ENCODE data around the gene TNS3.
A peak's percentile ranks its signal among the peaks of the same experiment; 100 is the strongest.

The TNS3 gene

DNA sequence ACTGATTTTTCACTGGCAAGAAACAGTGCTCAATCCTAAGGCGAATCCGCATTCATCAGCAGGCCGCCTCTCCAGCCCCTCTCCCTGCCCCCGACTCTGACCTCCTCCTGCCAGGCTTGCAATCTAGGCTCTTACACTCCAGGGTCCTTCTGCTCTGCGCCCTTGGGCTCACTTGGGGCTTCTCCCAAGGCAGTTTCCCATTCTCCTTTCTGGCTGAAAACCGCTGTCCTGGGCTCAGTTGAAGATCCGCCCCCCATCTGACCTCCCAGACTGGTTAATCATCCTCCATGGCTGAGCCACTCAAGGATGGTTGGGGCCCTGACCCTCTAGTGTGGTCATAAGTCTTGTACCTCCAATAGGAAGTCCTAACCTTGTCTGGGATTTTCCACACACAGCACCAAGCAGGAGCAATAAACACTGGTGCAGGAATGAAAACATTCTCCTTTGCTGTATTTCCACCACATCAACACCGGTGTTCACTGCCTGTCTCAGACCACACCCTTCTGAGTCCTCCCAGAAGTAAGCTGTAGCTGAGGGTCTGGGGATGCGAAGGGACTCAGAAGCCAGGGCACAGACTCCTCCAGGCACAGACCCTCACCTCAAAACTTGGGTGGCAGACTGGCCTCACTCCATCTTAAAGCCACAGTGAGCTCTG, 42.4 kb downstream of the TNS3 start:
- DNase-seq = no peak

DNA sequence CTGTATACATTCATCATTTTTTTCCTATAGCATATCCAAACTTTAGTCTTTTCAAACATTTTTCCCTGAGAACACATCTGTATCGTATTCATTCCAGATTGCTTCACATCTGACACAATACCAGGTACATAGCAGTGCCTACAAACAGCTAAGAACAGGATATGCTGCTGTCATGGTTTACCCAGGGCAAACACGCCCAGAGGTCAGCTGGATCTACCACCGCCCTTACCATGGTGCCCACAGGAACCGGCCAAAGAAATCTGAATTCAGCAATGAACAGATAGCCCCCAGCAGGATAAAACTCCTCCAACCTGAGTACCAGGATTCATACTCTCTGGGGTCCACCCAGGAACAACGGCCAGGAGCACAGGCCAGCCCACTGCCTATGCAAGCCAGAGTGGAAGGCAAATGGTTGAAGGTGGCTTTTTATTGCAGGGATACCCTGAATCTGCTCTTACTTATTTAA, 43.0 kb downstream of the TNS3 start:
- DNase-seq = no peak

DNA sequence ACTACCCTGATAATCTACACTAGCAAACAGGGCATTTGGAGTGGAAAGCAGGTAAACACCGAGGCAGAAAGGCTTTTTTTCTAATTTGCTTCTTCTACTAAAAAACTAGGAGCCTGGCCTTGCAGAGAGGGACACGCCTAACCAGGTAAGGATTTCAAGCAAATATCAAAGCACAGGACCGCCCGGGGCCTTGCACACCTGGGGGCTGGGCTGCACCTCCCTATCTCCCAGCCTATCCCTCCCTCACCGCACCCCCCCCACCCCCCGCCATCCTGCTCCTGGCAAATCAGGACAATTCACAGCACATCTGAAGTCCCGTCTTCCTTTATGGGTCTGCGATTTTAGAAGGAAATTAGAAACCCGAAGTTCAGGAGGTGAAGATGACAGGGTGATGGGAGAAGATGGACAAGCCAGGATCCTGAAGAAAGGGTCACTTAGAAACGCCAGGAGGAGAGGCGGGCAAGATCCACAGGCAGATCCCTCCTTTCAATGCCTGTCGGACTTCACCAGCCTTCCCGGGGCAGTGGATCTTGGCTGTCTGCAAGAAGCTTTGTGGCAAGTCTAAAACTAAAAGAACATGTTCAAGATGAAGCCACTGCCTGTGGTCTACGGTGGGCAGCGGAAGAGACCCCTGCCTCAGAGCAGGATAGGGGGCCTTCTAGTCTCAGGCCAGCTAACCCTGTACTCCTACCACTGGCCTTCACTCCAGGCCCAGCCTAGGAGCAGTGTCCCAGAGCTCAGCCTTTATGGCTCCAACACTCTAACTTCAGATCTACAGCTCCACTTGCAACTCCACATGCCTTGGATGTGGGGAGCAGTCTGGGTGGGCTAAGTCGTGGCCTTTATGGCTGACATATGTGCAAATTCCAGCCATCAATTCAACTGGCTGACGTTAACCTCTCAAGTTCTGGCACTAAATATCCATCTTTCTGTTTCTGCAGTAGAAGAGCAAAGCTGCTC, 43.9 kb downstream of the TNS3 start:
- no peak for DNase-seq

DNA sequence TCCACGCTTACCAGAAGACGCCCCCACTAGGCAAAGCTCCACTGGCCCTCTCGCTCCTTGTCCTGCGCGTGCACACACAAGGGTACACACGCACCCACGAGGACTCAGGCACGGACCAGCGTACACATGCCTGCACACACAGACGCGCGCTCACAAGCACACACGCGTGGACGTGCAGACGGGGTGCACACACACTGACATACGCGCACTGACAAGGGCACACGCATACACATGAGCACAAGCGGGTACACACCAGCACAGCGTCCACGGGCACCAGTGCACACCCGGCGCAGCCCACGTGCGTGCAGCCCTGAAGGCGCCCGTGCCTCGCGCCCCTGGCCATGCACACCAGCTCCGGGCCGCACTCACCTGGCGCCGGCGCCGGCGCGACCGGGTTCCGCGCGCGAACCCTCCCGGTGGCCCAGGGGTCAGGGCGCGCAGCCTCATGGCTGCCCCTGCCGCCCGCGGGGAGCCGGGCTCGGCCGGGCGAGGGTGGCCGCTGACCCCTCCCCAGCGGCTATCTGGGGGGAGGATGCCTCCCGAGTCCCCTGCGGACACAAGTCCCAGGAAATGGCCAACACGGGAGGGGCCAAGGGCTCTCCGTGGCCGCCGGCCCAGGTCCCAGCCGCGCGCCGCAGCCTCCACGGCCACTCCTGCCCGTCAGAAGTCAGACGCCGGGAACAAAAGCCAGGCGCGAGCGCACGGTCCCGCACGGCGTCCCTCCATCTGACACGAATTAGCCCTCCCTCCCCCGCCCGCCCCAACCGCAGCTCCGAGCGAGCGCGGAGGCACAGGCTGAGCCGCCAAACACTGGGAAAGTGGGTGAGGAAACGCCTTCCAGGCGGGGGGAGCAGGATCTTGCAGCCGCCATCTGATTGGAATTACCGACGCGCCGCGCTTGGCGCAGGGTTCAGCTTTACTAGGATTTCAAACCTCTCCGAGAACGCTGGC, 45.0 kb downstream of the TNS3 start:
- DNase-seq = no peak

DNA sequence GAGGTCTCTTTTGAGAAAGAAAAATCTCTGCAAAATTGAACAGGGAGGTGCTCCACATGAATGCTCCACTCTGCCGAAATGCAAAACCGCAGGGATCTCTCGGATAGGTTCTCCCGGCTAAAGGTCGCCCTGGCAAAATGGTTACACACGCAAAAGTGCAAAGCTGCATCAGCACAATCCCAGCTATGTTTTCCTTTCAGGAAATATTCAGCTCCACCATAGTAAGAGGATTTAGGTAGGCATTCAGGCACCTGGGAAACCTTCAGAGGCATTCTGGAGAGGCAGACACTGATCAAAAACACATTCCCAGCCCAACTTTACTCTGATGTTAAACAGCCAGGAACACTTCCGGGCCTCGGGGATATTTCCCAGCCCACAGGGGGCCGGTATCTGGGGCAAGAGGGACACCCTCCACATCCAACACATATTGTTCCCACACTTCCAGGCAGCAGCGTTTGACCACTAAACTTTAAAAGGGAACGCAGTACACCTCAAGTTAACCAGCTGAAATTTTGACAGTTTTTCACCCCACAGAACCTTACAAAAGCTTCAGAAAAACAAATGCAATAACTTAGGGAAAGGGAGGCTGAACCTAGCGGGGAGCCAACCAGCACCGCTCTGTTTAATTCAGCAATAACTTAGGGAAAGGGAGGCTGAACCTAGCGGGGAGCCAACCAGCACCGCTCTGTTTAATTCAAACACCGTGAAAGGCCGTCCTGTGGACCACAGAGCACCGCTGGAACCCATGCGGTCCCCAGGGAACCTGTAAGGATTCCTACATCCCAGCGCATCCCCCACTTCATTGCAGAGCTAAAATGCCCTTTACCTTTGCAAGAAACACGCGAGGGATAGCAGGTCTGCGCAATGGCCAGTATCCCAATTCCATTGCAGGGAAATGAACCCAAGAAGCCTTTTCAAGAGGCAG, 45.9 kb downstream of the TNS3 start:
- no peak for DNase-seq

DNA sequence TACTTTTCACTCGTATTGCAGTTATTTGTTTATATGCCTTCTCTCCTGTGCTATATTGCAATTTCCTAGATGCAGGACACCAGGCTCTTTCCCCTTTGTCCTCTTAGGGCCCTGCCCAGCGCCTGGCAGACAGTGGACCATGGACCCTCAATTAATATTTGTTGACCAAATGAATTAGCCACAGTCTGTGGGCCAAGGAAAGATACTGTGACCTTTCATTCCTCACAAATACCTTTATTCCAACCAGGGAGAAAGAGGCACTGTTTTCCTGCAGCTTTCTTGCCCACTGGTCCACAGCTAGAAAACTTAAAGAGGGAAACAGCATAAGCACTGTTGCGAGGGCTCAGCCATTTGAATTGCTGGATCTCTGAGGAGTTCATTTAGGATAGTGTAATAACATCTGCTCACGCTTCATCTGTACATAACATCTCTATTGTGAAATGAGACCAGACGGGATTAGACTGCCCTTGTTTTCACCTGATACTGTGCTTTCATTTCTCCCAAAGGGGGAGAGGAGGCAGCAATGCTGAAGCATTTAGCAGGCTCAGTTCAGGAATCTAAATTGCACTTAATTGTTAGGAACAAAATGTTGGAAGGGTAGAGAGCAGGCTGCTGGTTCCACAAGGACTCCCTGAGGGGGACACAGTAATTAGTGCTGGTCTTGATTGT, 46.7 kb downstream of the TNS3 start:
- DNase-seq = no peak

DNA sequence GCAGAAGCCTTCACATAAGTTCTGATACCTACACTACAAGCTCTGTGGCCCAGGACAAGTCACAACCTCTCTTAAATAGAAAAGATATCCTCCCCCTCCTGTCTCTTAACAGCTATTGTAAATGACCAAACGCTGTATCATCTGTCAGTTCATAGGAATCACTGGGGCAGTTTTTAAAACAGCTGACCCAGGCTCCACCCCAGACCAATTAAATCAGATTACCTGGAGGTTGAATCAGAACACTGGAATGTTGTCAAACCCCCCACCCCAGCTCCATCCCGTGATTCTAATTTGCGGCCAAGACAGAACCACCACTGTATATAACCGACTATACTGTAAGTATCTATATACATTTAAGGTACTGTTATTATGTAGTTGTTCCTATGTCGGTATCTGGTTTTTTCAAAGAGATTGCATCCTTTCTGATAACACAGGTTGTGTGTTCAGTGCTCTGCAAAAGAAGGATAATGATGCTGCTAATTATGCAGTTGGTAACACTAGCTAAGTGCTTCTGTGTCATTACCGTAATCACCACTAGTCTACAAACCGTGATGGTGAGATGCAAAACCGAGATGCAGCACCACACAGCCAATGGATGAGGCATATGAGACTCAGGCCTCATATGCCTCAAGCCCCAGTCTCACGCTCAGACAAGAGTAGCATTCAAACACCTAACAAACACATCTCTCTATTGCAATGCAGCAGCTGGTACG, 47.4 kb downstream of the TNS3 start:
- no peak for DNase-seq

DNA sequence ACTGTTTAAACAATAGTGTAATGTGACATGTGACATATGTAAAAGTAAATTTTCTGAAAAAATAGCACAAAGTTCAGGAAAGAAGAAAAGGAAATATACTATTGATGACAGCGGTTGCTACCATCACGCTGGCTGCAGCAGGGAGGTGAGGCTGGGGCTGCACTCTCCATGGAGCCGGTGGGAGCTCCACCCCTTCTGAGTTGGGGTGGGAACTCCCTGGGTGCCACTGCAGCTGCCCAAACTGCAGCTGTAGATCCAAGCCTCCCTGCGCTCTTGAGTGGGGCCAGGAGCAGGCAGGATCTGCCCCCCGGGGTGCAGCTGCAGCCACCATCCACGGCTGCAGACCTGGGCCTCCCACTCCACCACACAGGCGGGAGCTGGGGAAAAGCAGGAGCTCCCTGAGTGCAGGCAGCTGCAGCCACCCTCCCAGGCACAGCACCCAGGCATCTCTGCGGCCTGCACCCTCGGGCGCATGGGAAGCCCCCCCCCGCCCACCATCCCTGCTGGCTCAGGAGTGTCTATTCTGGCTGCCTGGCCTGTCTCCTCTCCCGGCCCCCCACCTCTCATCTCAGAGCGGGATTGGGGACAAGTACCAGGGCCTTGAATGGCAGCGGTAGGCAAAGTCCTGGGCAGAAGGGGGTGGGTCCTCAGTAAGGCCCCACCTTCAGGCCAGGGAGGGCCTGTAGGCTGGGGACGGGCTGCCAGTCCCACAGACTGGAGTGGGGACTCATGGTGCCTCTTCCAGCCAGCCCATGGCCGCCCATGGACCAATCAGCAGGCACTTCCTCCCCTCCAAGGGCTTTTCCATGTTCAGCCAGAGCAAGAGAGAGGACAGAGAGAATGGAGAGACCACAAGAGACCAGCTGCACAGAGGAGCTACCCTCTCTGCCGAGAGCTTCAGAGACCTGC, 50.1 kb downstream of the TNS3 start:
- peak; percentile 60 to 80 for DNase-seq

DNA sequence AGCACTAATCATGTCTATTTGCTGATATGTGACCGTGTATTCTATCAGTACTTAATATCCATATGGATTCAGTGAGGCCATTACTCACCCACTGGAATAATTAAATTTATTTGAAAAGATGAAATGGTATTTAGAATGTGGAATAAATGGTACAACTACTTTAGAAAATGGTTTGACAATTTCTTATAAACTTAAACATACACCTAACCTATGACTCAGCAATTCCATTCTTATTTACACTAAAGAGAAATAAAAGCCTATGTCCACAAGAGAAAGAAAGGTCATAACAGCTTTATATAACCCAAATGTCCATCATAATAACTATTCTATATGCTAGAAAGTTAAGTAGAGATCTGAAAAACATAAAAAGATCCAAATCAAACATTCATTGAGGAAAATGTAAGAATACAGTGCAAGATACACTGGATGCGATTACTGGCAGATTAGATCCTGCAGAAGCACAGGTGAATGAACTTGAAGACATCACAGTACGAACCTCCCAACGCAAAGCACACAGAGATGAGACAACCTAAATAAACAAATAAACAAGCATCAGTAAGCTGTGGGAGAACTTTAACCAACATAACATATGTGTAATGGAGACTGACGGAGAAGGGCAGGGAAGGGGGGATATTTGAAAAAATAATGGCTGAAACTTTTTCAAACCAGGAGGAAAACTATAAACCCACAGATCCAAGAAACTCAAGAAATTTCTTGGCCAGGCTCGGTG, 51.9 kb downstream of the TNS3 start:
- DNase-seq = no peak

DNA sequence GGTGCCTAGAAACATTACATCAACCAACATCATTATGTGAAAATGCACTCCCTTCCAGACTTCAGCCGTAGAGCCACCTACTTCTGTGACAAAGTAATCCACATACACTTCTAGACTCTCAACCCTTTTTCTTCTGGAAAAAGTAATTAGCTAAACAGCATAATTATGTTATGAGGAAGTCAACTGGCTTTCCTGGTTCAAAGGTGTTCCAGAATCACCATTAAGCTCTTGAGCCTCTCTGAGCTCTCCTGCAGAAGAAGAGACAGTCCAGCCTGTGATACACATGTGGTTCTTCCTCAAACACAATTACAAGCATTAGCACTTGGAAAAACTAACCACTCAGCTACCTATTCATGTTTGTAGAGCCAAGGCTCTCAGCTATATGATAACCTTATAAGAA, 52.5 kb downstream of the TNS3 start:
- no peak for DNase-seq

DNA sequence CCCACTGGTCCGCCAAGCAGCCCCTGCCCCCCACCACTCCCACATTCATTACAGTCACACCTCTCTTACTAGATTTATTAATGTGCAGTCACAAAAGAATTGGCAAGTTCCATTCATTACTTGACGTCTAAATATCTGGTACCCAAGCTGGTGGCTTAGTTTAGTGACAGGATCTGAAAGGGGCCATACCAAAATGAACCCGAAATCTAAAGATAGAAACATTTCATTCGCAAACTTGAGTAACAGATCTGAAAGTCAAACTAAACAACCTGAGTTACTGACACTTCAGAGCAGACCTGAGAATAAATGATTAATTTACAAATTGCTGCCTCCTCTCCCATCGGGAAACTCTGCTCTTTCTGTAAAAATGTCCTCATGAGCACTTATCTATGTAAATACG, 53.4 kb downstream of the TNS3 start:
- no peak for DNase-seq

DNA sequence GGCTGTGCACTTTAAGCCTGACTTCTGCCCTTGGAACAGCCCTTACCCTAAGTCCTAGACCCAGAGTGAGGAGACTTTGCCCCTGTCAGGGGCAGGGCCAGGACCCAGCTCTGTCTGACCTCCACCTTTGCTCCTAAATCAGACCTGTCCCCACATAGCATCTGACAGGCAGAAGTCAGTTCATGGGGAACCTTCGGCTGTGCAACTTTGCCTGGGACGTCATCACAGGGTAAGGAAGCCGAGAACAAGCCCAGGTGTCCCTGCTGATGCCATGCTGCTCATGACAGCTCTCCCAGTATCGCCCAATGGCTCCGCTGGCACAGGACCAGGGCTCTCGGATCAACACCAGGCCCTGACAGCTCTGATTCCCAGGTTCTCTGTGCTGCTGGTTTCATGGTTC, 55.4 kb downstream of the TNS3 start:
- no peak for DNase-seq

DNA sequence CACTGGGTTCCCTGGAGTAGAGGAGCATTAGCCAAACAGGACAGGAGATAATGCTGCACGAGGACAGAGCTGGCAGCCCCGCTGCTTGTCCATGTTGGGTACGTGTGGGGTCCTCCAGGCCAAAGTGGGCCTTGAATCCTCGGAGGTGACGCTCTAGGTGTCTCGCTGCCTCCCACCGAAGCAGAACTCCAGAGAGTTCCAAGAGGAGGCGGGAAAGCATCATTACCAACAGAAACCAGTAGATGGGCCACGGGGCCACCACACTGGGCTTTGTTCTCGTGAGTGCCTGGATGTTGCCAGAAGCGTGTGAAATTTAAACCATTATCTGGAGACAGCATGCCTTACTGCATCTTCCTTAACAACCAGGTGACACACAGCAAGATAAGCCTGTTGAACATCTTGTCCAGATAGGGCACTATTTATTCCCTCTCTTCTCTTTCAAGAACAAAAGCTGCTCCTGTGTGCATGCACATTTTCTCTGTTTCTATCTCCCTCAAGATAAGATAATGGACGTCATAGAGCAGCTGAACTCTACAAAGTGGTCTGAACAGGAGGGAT, 56.8 kb downstream of the TNS3 start:
- DNase-seq = no peak

DNA sequence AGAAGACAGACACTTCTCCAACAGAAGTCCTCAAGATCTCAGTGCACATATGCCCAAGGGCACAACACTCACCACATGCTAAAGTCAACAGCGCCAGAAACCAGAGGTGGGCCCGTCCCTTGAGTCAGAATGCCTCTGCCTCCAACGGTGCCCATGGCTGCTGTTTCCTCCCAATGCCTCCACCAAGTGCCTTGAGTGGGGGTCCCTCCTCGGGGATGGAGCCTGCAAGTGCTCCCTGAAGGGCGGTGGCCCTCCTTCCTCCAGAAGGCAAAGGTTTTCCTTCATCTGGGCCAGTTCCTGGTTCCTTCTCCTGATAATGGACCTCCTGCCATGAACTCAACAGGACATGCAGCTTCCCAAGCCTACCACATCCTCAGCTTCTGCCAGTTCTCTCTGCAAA, 58.5 kb downstream of the TNS3 start:
- no peak for DNase-seq

DNA sequence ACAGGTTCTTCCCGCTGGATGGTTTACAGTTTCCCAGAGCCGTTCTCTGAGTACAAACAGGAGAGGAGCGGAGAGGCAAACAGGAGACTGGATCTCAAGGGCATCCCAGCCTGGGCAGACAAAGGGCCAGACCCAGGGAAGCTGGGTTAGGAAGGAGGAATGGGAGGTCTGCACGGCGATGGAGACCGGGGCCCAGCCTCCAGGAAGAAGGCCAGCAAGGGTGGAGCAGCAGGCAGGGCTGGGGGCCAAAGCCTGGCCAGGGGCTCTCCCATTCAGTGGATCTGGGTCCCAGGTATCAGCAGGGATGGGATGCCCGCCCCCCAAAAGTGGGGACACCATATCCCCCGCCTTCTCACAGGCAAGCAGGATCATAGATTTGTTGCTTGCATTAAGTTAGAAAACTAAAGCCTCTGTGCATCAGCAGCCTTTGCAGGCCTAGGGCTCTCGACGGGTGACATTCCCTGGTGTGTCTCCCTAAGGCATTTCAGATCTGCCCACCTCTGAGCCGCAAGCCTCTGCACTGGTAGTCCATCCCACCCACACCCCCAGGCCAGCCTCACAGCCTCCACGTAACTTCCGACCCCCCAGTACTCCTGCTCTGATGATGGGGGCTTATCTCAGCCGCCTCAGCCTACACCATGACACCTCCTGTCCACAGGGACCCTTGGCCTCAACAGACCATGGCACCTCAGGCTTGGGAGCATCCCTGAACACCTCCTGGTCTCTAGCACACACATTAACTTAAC, 59.9 kb downstream of the TNS3 start:
- DNase-seq = no peak

DNA sequence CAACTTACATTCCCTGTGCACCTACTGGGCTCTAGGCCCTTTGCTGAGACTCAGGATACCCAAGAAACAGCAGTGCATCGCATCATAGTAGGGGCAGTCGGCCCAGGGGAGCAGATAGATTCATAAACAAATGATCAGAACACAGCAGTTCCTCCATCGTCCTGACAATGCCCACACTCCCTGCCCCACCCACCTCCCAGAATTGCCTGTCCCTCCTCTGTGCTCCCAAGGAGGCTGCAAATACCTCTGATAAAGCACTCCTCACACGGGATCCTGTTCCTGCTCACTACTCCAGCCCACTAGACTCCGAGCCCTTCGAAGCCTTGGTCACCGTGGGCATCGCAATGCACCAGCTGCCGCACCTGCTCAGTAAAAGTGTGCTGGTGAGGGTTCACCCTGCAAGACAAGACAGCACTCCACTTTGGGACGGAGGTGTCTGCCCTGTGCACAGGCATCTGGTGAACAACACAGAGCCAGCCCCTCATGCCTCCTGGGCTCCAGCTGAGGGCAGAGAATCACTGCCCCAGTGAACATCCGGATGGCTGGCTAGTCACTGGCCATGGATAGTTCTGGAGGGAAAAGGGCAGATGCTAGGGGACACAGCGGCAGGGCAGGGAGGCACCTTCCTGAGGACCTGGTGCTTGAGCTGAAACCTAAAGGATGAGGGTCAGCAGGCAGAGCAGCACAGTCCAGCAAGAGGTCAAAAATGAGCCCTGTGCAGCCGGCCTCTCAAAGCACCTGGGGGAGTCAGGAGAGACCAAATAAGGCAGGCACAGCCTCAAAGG, 60.7 kb downstream of the TNS3 start:
- DNase-seq = no peak

DNA sequence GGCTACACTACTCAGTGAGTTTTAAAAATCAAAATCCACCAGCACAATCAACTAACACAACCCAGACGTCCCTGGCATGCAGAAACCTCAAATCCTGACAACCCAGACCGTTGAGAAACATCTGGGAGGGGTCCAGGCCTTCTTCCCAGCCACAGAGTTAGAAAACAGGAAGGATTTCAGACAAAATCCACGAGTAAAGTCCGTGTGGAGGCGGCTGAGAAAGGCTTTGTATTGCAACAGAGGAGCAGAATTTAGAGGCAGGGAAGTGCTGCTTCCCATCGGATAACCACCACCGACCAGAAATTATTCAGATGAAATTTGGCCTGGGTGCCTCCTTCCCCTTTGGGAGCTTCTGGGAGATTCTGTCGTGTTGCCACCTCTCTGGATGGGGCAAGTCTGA, 61.5 kb downstream of the TNS3 start:
- no peak for DNase-seq
